HEK293T (cell line): ENCODE measurements around the gene SLC7A10.

ENCODE experiments used
- BHLHE40 ChIP-seq: fragments of 450-650 bp; IDR thresholded peaks from 2 replicates; pipeline ENCODE4 v1.6.1; 2016; ENCODE audit warnings: mild to moderate bottlenecking, moderate library complexity, borderline replicate concordance
- ELF4 ChIP-seq: fragments of 450-650 bp; IDR thresholded peaks from 2 replicates; pipeline ENCODE4 v1.6.1; 2017; ENCODE audit warnings: antibody characterized with exemption
- FOXK2 ChIP-seq: fragments of 450-650 bp; IDR thresholded peaks from 2 replicates; pipeline ENCODE4 v1.6.1; 2016; ENCODE audit warnings: mild to moderate bottlenecking
- FOXM1 ChIP-seq: fragments of 450-650 bp; IDR thresholded peaks from 2 replicates; pipeline ENCODE4 v1.6.1; 2017; ENCODE audit warnings: mild to moderate bottlenecking, borderline replicate concordance
- HDGF ChIP-seq: fragments of 450-650 bp; IDR thresholded peaks from 2 replicates; pipeline ENCODE4 v1.6.1; 2017; ENCODE audit warnings: antibody characterized with exemption, borderline replicate concordance
- NFRKB ChIP-seq: fragments of 450-650 bp; IDR thresholded peaks from 2 replicates; pipeline ENCODE4 v1.6.1; 2016; ENCODE audit warnings: mild to moderate bottlenecking, moderate library complexity
- SP1 ChIP-seq: fragments of 450-650 bp; IDR thresholded peaks from 2 replicates; pipeline ENCODE4 v1.6.1; 2017
- SUZ12 ChIP-seq: fragments of 450-650 bp; IDR thresholded peaks from 2 replicates; pipeline ENCODE4 v1.6.1; 2016; ENCODE audit warnings: mild to moderate bottlenecking
- TARDBP ChIP-seq: fragments of 450-650 bp; IDR thresholded peaks from 2 replicates; pipeline ENCODE4 v1.6.1; 2016
- ZNF384 ChIP-seq: fragments of 450-650 bp; IDR thresholded peaks from 2 replicates; pipeline ENCODE4 v1.6.1; 2016

DNA sequence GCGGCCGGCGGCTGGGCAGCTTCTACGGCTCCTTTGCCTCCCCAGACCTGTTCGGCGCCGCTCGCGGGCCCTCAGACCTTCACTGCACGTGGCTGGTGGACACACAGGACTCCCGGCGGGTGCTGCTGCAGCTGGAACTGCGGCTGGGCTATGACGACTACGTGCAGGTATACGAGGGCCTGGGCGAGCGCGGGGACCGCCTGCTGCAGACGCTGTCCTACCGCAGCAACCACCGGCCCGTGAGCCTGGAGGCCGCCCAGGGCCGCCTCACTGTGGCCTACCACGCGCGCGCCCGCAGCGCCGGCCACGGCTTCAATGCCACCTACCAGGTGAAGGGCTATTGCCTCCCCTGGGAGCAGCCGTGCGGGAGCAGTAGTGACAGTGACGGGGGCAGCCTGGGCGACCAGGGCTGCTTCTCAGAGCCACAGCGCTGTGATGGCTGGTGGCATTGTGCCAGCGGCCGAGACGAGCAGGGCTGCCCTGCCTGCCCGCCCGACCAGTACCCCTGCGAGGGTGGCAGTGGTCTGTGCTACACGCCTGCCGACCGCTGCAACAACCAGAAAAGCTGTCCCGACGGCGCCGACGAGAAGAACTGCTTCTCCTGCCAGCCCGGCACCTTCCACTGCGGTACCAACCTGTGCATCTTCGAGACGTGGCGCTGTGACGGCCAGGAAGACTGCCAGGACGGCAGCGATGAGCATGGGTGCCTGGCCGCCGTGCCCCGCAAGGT, 20.0 kb downstream of the SLC7A10 start:
- TF ChIP-seq ELF4 (no peak), SUZ12 (no peak), SP1 (no peak), BHLHE40 (no peak), FOXK2 (no peak), NFRKB (no peak), FOXM1 (no peak), TARDBP (no peak), HDGF (no peak), ZNF384 (no peak)
